Tibial nerve (tissue), 3 donors: Measurements from ENCODE around the gene PWWP2B.

Experiments
- CTCF ChIP-seq, 5 experiments: fragments of 200-600 bp in 3 of 5; fragments of 450-650 bp in 2 of 5; sonication (generic) in 3 of 5; IDR thresholded peaks; one replicate each; pipeline ENCODE4 v1.5.1; 2016 to 2019; ENCODE audit warnings: antibody characterized with exemption in 5 of 5, mild to moderate bottlenecking in 3 of 5, moderate library complexity in 2 of 5
- POLR2A ChIP-seq, 2 donors: fragments of 450-650 bp; IDR thresholded peaks; one replicate each; pipeline ENCODE4 v1.6.1; 2017; ENCODE audit warnings: antibody characterized with exemption in 2 of 2, mild to moderate bottlenecking in 2 of 2, moderate library complexity in 2 of 2

DNA sequence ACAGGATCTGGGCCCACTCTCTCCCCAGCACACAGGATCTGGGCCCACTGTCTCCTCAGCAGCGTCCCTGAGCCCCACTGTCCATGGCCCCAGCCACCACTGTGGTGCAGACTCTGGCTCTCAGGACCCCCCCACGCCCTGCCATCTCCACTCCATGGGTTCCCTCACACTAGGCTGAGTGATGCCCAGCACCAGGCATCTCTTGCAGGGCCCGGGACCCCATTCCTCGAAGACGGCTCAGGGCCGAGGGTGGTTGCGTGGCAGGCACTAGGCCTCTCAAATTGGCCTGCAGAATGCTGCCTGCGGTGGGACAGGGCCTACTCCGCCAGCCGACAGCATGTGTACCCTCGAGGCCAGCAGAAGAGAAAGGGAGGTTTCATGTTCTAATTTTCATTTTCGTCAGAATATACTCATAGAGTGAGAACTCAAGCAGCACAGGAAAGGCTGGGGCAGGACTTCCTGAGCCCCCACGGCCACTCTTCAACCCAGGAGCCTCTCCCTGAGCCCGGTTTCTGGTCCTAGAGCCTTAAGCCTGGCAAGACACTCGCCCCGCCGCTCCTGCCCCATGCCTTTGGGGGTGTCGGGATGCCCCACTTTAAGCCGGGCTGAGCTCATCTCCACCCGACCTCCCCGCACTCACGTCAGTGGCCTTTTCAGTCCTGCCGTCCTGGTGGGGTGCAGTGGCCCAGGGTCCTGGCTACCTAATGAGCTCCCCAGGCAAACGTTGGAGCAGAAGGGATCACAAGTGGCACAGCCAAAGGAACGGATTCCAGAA lies 44.0 kb downstream of the PWWP2B start:
- TF ChIP-seq CTCF (IDR thresholded peaks at IDR 0.05) (no peak), POLR2A (IDR thresholded peaks at IDR 0.05) (no peak)
